ENCODE results near the gene PTPRD. TPM values are rescaled to one million over a fixed set of nuclear protein-coding genes. Genes with fewer than 3 reads are reported as not detected.

PTPRD gene
- total and polyA plus RNA-seq, 2 donors (not counting 1 experiment from before 2014, with no cell fraction given) = not detected

DNA sequence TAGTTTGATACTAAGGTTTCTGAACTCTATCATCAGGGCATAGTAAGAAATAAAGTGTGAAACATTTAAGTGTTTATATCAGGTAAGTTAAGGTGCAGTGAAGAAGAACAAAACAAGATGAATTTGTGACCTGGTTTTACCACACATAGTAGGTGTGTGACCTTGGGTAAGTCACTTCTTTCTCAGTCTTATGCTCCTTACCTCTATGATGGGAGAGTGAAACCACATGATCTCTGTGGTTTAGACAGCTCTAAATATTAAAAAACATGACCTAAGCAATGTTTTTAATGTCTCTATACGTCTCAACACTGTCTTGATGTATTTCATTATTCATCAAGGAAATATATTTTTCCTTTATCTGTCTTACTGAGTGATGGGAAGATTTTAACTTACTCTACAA is 2183.6 kb downstream of the PTPRD start:
- intact Hi-C loops (cut with micrococcal nuclease) = no loop called here

DNA sequence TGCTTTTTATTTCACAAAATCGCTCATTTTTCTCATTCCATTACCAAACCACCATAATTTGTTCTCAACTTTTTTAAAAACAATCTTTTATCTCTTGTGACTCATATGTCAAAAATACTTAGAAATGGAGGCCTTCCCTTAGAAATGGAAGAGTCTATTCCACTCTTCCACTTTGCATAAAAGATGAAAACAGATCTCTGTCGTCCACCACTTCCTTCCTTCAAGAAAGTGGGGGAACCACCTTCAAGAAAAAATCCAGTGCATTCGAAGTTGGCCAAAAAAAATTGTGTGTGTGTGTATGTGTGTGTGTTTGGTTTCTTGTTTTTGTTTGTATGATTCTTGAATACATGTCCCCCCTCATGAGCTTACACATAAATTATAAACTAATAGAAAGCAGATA is 2184.4 kb downstream of the PTPRD start:
- no peak overlapping the region for H3K4me2 ChIP-seq (replicated peaks; ENCODE audit: low read depth, low read length, poor library complexity, severe bottlenecking)
- Mint-ChIP-seq H3K27me3 (no peaks in the 10 kb centered on the region), H3K27ac (no peak overlapping the region), H3K4me1 (peaks cover 11% of the 10 kb centered on the region), H3K9me3 (ENCODE audit: insufficient read depth) (no peaks in the 10 kb centered on the region), H3K4me3 (no peak overlapping the region)
- H3K79me2 ChIP-seq (ENCODE audit: control insufficient read depth, insufficient read depth, low read length) = no peaks in the 10 kb centered on the region
- H3K9me3 ChIP-seq (ENCODE audit: control extremely low read depth in 1 of 3, control insufficient read depth in 2 of 3, insufficient read depth in 1 of 3, low read length in 2 of 3) = no peaks in the 10 kb centered on the region
- TF ChIP-seq, protein P1, sequence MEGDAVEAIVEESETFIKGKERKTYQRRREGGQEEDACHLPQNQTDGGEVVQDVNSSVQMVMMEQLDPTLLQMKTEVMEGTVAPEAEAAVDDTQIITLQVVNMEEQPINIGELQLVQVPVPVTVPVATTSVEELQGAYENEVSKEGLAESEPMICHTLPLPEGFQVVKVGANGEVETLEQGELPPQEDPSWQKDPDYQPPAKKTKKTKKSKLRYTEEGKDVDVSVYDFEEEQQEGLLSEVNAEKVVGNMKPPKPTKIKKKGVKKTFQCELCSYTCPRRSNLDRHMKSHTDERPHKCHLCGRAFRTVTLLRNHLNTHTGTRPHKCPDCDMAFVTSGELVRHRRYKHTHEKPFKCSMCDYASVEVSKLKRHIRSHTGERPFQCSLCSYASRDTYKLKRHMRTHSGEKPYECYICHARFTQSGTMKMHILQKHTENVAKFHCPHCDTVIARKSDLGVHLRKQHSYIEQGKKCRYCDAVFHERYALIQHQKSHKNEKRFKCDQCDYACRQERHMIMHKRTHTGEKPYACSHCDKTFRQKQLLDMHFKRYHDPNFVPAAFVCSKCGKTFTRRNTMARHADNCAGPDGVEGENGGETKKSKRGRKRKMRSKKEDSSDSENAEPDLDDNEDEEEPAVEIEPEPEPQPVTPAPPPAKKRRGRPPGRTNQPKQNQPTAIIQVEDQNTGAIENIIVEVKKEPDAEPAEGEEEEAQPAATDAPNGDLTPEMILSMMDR (IDR thresholded peaks at IDR 0.05) = no peak
- no peak for TF ChIP-seq EZH2 (IDR thresholded peaks at IDR 0.05; ENCODE audit: borderline replicate concordance, insufficient read depth, low read depth, low read length, poor library complexity, severe bottlenecking)
- H4K20me1 ChIP-seq (ENCODE audit: control insufficient read depth, insufficient read depth, low read length, poor library complexity, severe bottlenecking) = no peaks in the 10 kb centered on the region
- no peak overlapping the region for H3K9ac ChIP-seq (ENCODE audit: low read length)
- ATAC-seq (ENCODE audit: low read depth) = no peak
- POLR2A ChIA-PET = no interaction called here
- H2AFZ ChIP-seq (ENCODE audit: insufficient read depth, low read depth, low read length, poor library complexity, severe bottlenecking) = no peak overlapping the region
- H3K36me3 ChIP-seq (replicated peaks in 1 of 2; ENCODE audit: control extremely low read depth in 1 of 2, control insufficient read depth in 1 of 2, extremely low read depth in 1 of 2, insufficient read depth in 2 of 2, low read length in 1 of 2) = no peaks in the 10 kb centered on the region
- no peak overlapping the region for H3K4me3 ChIP-seq (ENCODE audit: control extremely low read depth in 1 of 5, extremely low read depth in 1 of 5, insufficient read depth in 1 of 5, low read depth in 2 of 5, low read length in 4 of 5)
- WGBS (ENCODE audit: insufficient coverage) = no CpG with 5 or more reads among the region's 3 CpGs
- no peaks in the 10 kb centered on the region for H3K27me3 ChIP-seq (replicated peaks in 1 of 4; ENCODE audit: control extremely low read depth in 1 of 4, control insufficient read depth in 3 of 4, insufficient read depth in 4 of 4, low read length in 3 of 4)
- intact Hi-C loops (cut with micrococcal nuclease) = no loop called here
- H3K4me1 ChIP-seq (ENCODE audit: control insufficient read depth in 2 of 2, insufficient read depth in 2 of 2, low read length in 2 of 2) = peaks cover 0 to 6% of the 10 kb centered on the region in 2 donors
- no peak for DNase-seq
- CTCF ChIA-PET = no interaction called here
- H3K27ac ChIP-seq (ENCODE audit: low read length in 2 of 2) = no peak overlapping the region

More for the DNA sequence above, 2183.6 kb downstream of the PTPRD start:
- ChIA-PET POLR2A (no interaction called here), CTCF (no interaction called here)
- no peak for DNase-seq
- Histone ChIP-seq H3K27me3 (replicated peaks in 1 of 4; ENCODE audit: control extremely low read depth in 1 of 4, control insufficient read depth in 3 of 4, insufficient read depth in 4 of 4, low read length in 3 of 4) (no peaks in the 10 kb centered on the region), H3K36me3 (replicated peaks in 1 of 2; ENCODE audit: control extremely low read depth in 1 of 2, control insufficient read depth in 1 of 2, extremely low read depth in 1 of 2, insufficient read depth in 2 of 2, low read length in 1 of 2) (no peaks in the 10 kb centered on the region), H4K20me1 (ENCODE audit: control insufficient read depth, insufficient read depth, low read length, poor library complexity, severe bottlenecking) (no peaks in the 10 kb centered on the region), H3K9ac (ENCODE audit: low read length) (no peak overlapping the region), H3K4me2 (replicated peaks; ENCODE audit: low read depth, low read length, poor library complexity, severe bottlenecking) (no peak overlapping the region), H3K27ac (ENCODE audit: low read length in 2 of 2) (no peak overlapping the region), H2AFZ (ENCODE audit: insufficient read depth, low read depth, low read length, poor library complexity, severe bottlenecking) (no peak overlapping the region), H3K9me3 (ENCODE audit: control extremely low read depth in 1 of 3, control insufficient read depth in 2 of 3, insufficient read depth in 1 of 3, low read length in 2 of 3) (no peaks in the 10 kb centered on the region), H3K4me1 (ENCODE audit: control insufficient read depth in 2 of 2, insufficient read depth in 2 of 2, low read length in 2 of 2) (peaks cover 0 to 6% of the 10 kb centered on the region in 2 donors), H3K79me2 (ENCODE audit: control insufficient read depth, insufficient read depth, low read length) (no peaks in the 10 kb centered on the region), H3K4me3 (ENCODE audit: control extremely low read depth in 1 of 5, extremely low read depth in 1 of 5, insufficient read depth in 1 of 5, low read depth in 2 of 5, low read length in 4 of 5) (no peak overlapping the region)
- Mint-ChIP-seq H3K9me3 (ENCODE audit: insufficient read depth) (no peaks in the 10 kb centered on the region), H3K4me1 (peaks cover 11% of the 10 kb centered on the region), H3K27me3 (no peaks in the 10 kb centered on the region), H3K4me3 (no peak overlapping the region), H3K27ac (no peak overlapping the region)
- TF ChIP-seq, protein P1 (IDR thresholded peaks at IDR 0.05) = no peak
- no peak for TF ChIP-seq EZH2 (IDR thresholded peaks at IDR 0.05; ENCODE audit: borderline replicate concordance, insufficient read depth, low read depth, low read length, poor library complexity, severe bottlenecking)
- no CpG with 5 or more reads among the region's 1 CpG for WGBS (ENCODE audit: insufficient coverage)
- no peak for ATAC-seq (ENCODE audit: low read depth)

Data from B cell (primary cell).